Hepatocyte (in vitro differentiated cells): Measurements from ENCODE around the gene EXD3. TPM values are rescaled to one million over a fixed set of nuclear protein-coding genes. Genes with fewer than 3 reads are reported as not detected.
"Not testable (repeated sequence)": the region's sequence is repeated elsewhere in the genome, so short reads cannot be mapped to it uniquely, and the experiment has no call there.

Experiments used
- DNase-seq: peaks from one replicate; pipeline ENCODE4 v3.0.0-alpha.2; 2016; ENCODE audit warnings: low spot score
- H2AFZ ChIP-seq: fragments of 200-600 bp; sonication (generic); 2 replicates; pipeline ENCODE4 v1.6.0; 2016; ENCODE audit warnings: antibody characterized with exemption, mild to moderate bottlenecking
- H3K27ac ChIP-seq: fragments of 200-600 bp; sonication (generic); 2 replicates; pipeline ENCODE4 v1.5.1; 2016; ENCODE audit warnings: mild to moderate bottlenecking
- H3K27me3 ChIP-seq: fragments of 200-600 bp; sonication (generic); 2 replicates; pipeline ENCODE4 v1.6.1; 2016
- H3K36me3 ChIP-seq: fragments of 200-600 bp; sonication (generic); replicated peaks from 2 replicates; pipeline ENCODE4 v1.5.1; 2016; ENCODE audit warnings: low read depth; ENCODE audit not compliant: insufficient read depth
- H3K4me1 ChIP-seq: fragments of 200-600 bp; sonication (generic); 2 replicates; pipeline ENCODE4 v1.5.1; 2016; ENCODE audit warnings: mild to moderate bottlenecking, moderate library complexity; ENCODE audit not compliant: insufficient read depth
- H3K4me2 ChIP-seq: fragments of 200-600 bp; sonication (generic); 2 replicates; pipeline ENCODE4 v1.6.0; 2016
- H3K4me3 ChIP-seq: fragments of 200-600 bp; sonication (generic); 2 replicates; pipeline ENCODE4 v1.5.1; 2016; ENCODE audit warnings: mild to moderate bottlenecking
- H3K79me2 ChIP-seq: fragments of 200-600 bp; sonication (generic); 2 replicates; pipeline ENCODE4 v1.6.0; 2017; ENCODE audit warnings: mild to moderate bottlenecking
- H3K9me2 ChIP-seq: fragments of 200-600 bp; sonication (generic); replicated peaks from 2 replicates; pipeline ENCODE4 v1.6.0; 2017; ENCODE audit warnings: mild to moderate bottlenecking; ENCODE audit not compliant: insufficient read depth
- H3K9me3 ChIP-seq: fragments of 200-600 bp; sonication (generic); 2 replicates; pipeline ENCODE4 v1.5.1; 2016; ENCODE audit warnings: low read depth, mild to moderate bottlenecking
- H4K20me1 ChIP-seq: fragments of 200-600 bp; sonication (generic); 2 replicates; pipeline ENCODE4 v1.6.0; 2016; ENCODE audit warnings: mild to moderate bottlenecking; ENCODE audit not compliant: insufficient read depth, poor library complexity, severe bottlenecking
- EZH2 ChIP-seq: fragments of 200-600 bp; sonication (generic); IDR thresholded peaks from 2 replicates; pipeline ENCODE4 v1.6.1; 2016; ENCODE audit warnings: antibody characterized with exemption, mild to moderate bottlenecking, borderline replicate concordance
- EZH2phosphoT487 ChIP-seq: fragments of 200-600 bp; sonication (generic); IDR thresholded peaks from one replicate; pipeline ENCODE4 v1.6.1; 2018; ENCODE audit warnings: antibody characterized with exemption, mild to moderate bottlenecking, low read depth, moderate library complexity; ENCODE audit not compliant: unreplicated experiment, severe bottlenecking
- WGBS: methylation state at CpG from one replicate; pipeline ENCODE4 v1.1.6; 2016; ENCODE audit warnings: low lambda C conversion rate; ENCODE audit errors: missing lambda C conversion rate; 5-methylcytosine and 5-hydroxymethylcytosine counted together
- polyA plus RNA-seq: library from polyadenylated mRNA; unstranded; fragments of >200 nt; fragmentation: Nextera tagmentation; extraction: Ambion mirVana; gene quantifications from 2 replicates; pipeline ENCODE4 v1.2.1, GENCODE V29; 2016
- total RNA-seq: library from RNA; depleted of rRNA; stranded (reverse); fragments of >200 nt; gene quantifications from 2 replicates; pipeline ENCODE4 v1.2.3, GENCODE V29; 2014
- TF ChIP-seq, protein P1 (sequence below): fragments of 200-600 bp; sonication (generic); IDR thresholded peaks from 2 replicates; pipeline ENCODE4 v1.5.1; 2016; ENCODE audit warnings: antibody characterized with exemption, mild to moderate bottlenecking; ENCODE audit not compliant: poor library complexity

EXD3 gene
- total and polyA plus RNA-seq, 2 experiments from 2014 or later: 11.8 to 21.6 TPM

GRCh38 chr9:137452006-137452760 is 29.2 kb upstream of the EXD3 start:
- 95% methylated on average over 11 of the region's 17 CpGs for WGBS

DNA sequence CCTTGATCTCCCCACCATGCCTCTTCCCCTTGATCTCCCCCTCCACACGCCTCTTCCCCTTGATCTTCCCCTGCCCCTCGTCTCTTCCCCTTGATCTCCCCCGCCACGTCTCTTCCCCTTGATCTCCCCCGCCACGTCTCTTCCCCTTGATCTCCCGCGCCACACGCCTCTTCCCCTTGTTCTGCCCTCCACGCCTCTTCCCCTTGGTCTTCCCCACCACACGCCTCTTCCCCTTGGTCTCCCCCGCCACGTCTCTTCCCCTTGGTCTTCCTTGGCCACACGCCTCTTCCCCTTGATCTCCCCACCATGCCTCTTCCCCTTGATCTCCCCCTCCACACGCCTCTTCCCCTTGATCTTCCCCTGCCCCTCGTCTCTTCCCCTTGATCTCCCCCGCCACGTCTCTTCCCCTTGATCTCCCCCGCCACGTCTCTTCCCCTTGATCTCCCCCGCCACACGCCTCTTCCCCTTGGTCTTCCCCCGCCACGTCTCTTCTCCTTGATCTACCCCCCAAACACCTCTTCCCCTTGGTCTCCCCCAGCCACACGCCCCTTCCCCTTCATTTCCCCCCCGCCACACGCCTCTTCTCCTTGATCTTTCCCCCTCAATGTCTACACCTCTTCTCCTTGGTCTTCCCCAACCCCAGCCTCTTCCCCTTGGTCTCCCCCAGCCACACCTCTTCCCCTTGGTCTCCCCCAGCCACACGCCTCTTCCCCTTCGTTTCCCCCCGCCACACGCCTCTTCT is 28.5 kb upstream of the EXD3 start:
- not testable (repeated sequence) for H2AFZ ChIP-seq, H3K9me2 ChIP-seq, DNase-seq, H3K27me3 ChIP-seq, H3K4me1 ChIP-seq, H3K79me2 ChIP-seq, H3K4me3 ChIP-seq, H3K9me3 ChIP-seq, H3K36me3 ChIP-seq, H3K27ac ChIP-seq, H4K20me1 ChIP-seq, H3K4me2 ChIP-seq
- no CpG with 5 or more reads among the region's 31 CpGs for WGBS

More at GRCh38 chr9:137452006-137452760, 29.2 kb upstream of the EXD3 start:
- H3K4me3 ChIP-seq: no peak overlapping the region
- no peak for TF ChIP-seq EZH2phosphoT487
- TF ChIP-seq, protein P1, sequence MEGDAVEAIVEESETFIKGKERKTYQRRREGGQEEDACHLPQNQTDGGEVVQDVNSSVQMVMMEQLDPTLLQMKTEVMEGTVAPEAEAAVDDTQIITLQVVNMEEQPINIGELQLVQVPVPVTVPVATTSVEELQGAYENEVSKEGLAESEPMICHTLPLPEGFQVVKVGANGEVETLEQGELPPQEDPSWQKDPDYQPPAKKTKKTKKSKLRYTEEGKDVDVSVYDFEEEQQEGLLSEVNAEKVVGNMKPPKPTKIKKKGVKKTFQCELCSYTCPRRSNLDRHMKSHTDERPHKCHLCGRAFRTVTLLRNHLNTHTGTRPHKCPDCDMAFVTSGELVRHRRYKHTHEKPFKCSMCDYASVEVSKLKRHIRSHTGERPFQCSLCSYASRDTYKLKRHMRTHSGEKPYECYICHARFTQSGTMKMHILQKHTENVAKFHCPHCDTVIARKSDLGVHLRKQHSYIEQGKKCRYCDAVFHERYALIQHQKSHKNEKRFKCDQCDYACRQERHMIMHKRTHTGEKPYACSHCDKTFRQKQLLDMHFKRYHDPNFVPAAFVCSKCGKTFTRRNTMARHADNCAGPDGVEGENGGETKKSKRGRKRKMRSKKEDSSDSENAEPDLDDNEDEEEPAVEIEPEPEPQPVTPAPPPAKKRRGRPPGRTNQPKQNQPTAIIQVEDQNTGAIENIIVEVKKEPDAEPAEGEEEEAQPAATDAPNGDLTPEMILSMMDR: no peak
- TF ChIP-seq EZH2: no peak
- H3K9me2 ChIP-seq: no peaks in the 10 kb centered on the region
- H3K4me2 ChIP-seq: no peak overlapping the region
- no peaks in the 10 kb centered on the region for H3K27me3 ChIP-seq
- H4K20me1 ChIP-seq: no peaks in the 10 kb centered on the region
- DNase-seq: no peak
- no peaks in the 10 kb centered on the region for H3K36me3 ChIP-seq
- no peaks in the 10 kb centered on the region for H3K4me1 ChIP-seq
- H3K27ac ChIP-seq: no peak overlapping the region
- H2AFZ ChIP-seq: no peak overlapping the region
- H3K79me2 ChIP-seq: no peaks in the 10 kb centered on the region
- no peaks in the 10 kb centered on the region for H3K9me3 ChIP-seq

DNA sequence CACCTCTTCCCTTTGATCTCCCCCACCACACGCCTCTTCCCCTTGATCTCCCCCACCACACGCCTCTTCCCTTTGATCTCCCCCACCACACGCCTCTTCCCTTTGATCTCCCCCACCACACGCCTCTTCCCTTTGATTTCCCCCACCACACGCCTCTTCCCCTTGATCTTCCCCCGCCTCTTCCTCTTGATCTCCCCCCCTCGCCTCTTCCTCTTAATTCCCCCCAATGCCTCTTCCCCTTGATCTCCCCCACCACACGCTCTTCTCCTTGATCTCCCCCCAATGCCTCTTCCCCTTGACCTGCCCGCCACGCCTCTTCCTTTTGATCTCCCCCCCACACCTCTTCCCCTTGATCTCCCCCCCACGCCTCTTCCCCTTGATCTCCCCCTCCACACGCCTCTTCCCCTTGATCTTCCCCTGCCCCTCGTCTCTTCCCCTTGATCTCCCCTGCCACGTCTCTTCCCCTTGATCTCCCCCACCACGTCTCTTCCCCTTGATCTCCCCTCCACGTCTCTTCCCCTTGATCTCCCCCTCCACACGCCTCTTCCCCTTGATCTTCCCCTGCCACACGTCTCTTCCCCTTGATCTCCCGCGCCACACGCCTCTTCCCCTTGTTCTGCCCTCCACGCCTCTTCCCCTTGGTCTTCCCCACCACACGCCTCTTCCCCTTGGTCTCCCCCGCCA is 27.7 kb upstream of the EXD3 start:
- not testable (repeated sequence) for H3K9me2 ChIP-seq, H3K36me3 ChIP-seq, H4K20me1 ChIP-seq, H3K4me2 ChIP-seq, H3K79me2 ChIP-seq, H3K4me3 ChIP-seq, DNase-seq, H3K27ac ChIP-seq, H3K27me3 ChIP-seq, H2AFZ ChIP-seq, H3K9me3 ChIP-seq, H3K4me1 ChIP-seq
- WGBS: no CpG with 5 or more reads among the region's 24 CpGs

DNA sequence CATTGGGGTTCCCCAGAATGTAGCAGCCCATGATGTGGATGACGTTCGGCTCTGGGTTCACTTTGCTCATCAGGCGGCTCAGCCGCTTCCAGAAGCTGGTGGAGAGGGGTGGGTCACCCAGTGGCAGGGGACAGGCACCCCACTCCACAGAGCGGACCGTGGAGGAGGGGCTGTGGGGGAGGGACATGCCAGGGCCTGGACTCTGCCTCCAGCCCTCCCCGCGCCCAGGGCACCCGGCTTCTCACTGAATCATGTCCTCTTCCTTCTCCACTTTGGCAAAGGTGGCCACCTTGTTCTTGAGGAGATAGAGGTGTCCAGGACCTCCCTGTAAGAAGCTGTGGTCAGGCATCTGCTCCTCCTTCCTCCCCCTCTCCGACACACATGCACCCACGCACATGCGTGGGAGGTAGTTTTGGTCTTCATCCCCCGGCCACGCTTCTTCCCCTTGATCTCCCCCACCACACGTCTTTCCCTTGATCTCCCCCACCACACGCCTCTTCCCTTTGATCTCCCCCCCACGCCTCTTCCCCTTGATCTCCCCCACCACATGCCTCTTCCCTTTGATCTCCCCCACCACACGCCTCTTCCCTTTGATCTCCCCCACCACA is 27.1 kb upstream of the EXD3 start:
- Histone ChIP-seq H4K20me1 (no peaks in the 10 kb centered on the region), H3K4me2 (no peak overlapping the region), H3K36me3 (no peaks in the 10 kb centered on the region), H3K4me3 (no peak overlapping the region), H3K79me2 (no peaks in the 10 kb centered on the region), H3K27ac (no peak overlapping the region), H2AFZ (no peak overlapping the region), H3K9me2 (no peaks in the 10 kb centered on the region), H3K27me3 (no peaks in the 10 kb centered on the region), H3K9me3 (no peaks in the 10 kb centered on the region), H3K4me1 (peaks cover 9% of the 10 kb centered on the region)
- 96% methylated on average over 10 of the region's 18 CpGs for WGBS
- no peak for DNase-seq
- TF ChIP-seq EZH2 (no peak), EZH2phosphoT487 (no peak)
- TF ChIP-seq, protein P1: no peak
